AG08395 (cell line): Measurements from ENCODE around the gene EIF2S2.
A peak's percentile ranks its signal among the peaks of the same experiment; 100 is the strongest.
"Not testable (repeated sequence)": the region's sequence is repeated elsewhere in the genome, so short reads cannot be mapped to it uniquely, and the experiment has no call there.

Experiments used
- DNase-seq: peaks from one replicate; pipeline ENCODE4 v3.0.0; 2012; ENCODE audit warnings: mixed read lengths, low spot score

Gene EIF2S2

GRCh38 chr20:34111702-34112599 lies at the start of gene EIF2S2:
TSS of gene EIF2S2 (minus strand) at chr20:34112243. CDS start at chr20:34112110, 133 bp downstream.
- peak; percentile 98 for DNase-seq

- DNase-seq, result not testable (repeated sequence)
These were observed 45.7 kb upstream of the EIF2S2 start for GRCh38 chr20:34157697-34158096.

GRCh38 chr20:34155836-34156235 lies 43.8 kb upstream of the EIF2S2 start:
- DNase-seq, result no peak

- not testable (repeated sequence) for DNase-seq
These were observed 41.1 kb upstream of the EIF2S2 start for GRCh38 chr20:34153169-34153568.

- DNase-seq, result not testable (repeated sequence)
These were observed 40.0 kb upstream of the EIF2S2 start for GRCh38 chr20:34152073-34152472.

- no peak for DNase-seq
These were observed 38.4 kb upstream of the EIF2S2 start for GRCh38 chr20:34150306-34151000.

GRCh38 chr20:34145280-34145819 lies 33.3 kb upstream of the EIF2S2 start:
- no peak for DNase-seq

- DNase-seq, result no peak
These were observed 31.9 kb upstream of the EIF2S2 start for GRCh38 chr20:34143951-34144350.

GRCh38 chr20:34142121-34142520 lies 30.1 kb upstream of the EIF2S2 start:
- no peak for DNase-seq

GRCh38 chr20:34141293-34141692 lies 29.2 kb upstream of the EIF2S2 start:
- no peak for DNase-seq

- DNase-seq, result not testable (repeated sequence)
These were observed 23.7 kb upstream of the EIF2S2 start for GRCh38 chr20:34135525-34136275.

- not testable (repeated sequence) for DNase-seq
These were observed 21.4 kb upstream of the EIF2S2 start for GRCh38 chr20:34133365-34133860.

GRCh38 chr20:34132943-34133342 lies 20.9 kb upstream of the EIF2S2 start:
- DNase-seq, result not testable (repeated sequence)

- DNase-seq, result not testable (repeated sequence)
These were observed 20.4 kb upstream of the EIF2S2 start for GRCh38 chr20:34132491-34132890.

- no peak for DNase-seq
These were observed 19.4 kb upstream of the EIF2S2 start for GRCh38 chr20:34131491-34131890.

GRCh38 chr20:34129518-34130162 lies 17.6 kb upstream of the EIF2S2 start:
- DNase-seq, result peak; percentile 74

- DNase-seq, result no peak
These were observed 15.7 kb upstream of the EIF2S2 start for GRCh38 chr20:34127792-34128191.

GRCh38 chr20:34124469-34125249 lies 12.6 kb upstream of the EIF2S2 start:
- DNase-seq, result no peak

GRCh38 chr20:34123309-34123708 lies 11.3 kb upstream of the EIF2S2 start:
- no peak for DNase-seq

- no peak for DNase-seq
These were observed 10.4 kb upstream of the EIF2S2 start for GRCh38 chr20:34122274-34122980.
